Mucosa of descending colon (tissue), 3 donors: ENCODE data around the gene ZMIZ1. TPM values are rescaled to one million over a fixed set of nuclear protein-coding genes. Genes with fewer than 3 reads are reported as not detected.

Experiments used
- ATAC-seq: fragments of 200-7000 bp; cut with Tn5 transposase; one replicate; pipeline ENCODE4 v1.9.1; 2020; ENCODE audit warnings: mild to moderate bottlenecking, moderate library complexity
- DNase-seq, 3 donors: peaks; one replicate each; pipeline ENCODE4 v3.0.0-alpha.2; 2020
- H3K36me3 ChIP-seq: fragments of 200-600 bp; one replicate; pipeline ENCODE4 v1.8.0; 2021; ENCODE audit warnings: low read depth, mild to moderate bottlenecking
- H3K4me1 ChIP-seq: fragments of 200-600 bp; one replicate; pipeline ENCODE4 v1.8.0; 2021; ENCODE audit warnings: low read depth, mild to moderate bottlenecking
- H3K4me3 ChIP-seq: fragments of 200-600 bp; one replicate; pipeline ENCODE4 v1.8.0; 2021; ENCODE audit warnings: mild to moderate bottlenecking
- H3K9me3 ChIP-seq: fragments of 200-600 bp; one replicate; pipeline ENCODE4 v1.8.0; 2021; ENCODE audit warnings: mild to moderate bottlenecking
- CTCF ChIP-seq: fragments of 200-600 bp; IDR thresholded peaks from one replicate; pipeline ENCODE4 v1.8.0; 2022; ENCODE audit warnings: antibody characterized with exemption, mild to moderate bottlenecking
- intact Hi-C, 2 donors: fragments of 100-400 bp; cut with DNase I in 1 of 2; cut with micrococcal nuclease in 1 of 2; formaldehyde crosslinking; loops; one replicate each; pipeline versions ENCODE4 v1.11.0 to v1.11.1; 2022; cut with DNase I, micrococcal nuclease
- total RNA-seq, 3 donors: library from RNA; stranded (reverse); fragmentation: NEBNext Ultra II Directional in 2 of 3; extraction: Animal tissue kit (Norgen Biotek cat#: 25700) in 2 of 3; gene quantifications; one replicate each; pipeline versions ENCODE4 v1.2.1 to v1.2.4, GENCODE V29; 2021 to 2023
- donor health status: DM: no; HTN: no; CAD: no; lungs with moderate emphysema.
- donor health status: DM: no; HTN: no; CAD: no.
- donor health status: DM: no; HTN: yes; CAD: no.

Gene ZMIZ1
- total RNA-seq, 3 donors from 2014 or later: 61.4 to 103 (median 89.1) TPM

GRCh38 chr10:79349072-79349491, 280.3 kb downstream of the ZMIZ1 start:
- Histone ChIP-seq H3K4me3 (no peak overlapping the region), H3K9me3 (no peaks in the 10 kb centered on the region), H3K4me1 (peaks cover 15% of the 10 kb centered on the region), H3K36me3 (peaks cover 17% of the 10 kb centered on the region)
- no peak for TF ChIP-seq CTCF
- DNase-seq: no peak
- ATAC-seq: no peak
- intact Hi-C loops: no loop called here

- DNase-seq: no peak
- ATAC-seq: no peak
Observed at GRCh38 chr10:79349766-79350406, 281.1 kb downstream of the ZMIZ1 start.

GRCh38 chr10:79350407-79351154, 281.8 kb downstream of the ZMIZ1 start:
- no peak for DNase-seq
- no peaks in the 10 kb centered on the region for H3K9me3 ChIP-seq
- H3K4me3 ChIP-seq: no peak overlapping the region
- intact Hi-C loops: no loop called here
- peaks cover 19% of the 10 kb centered on the region for H3K36me3 ChIP-seq
- no peak for ATAC-seq
- peaks cover 15% of the 10 kb centered on the region for H3K4me1 ChIP-seq
- no peak for TF ChIP-seq CTCF

More at GRCh38 chr10:79349766-79350406, 281.1 kb downstream of the ZMIZ1 start:
- TF ChIP-seq CTCF: no peak
- intact Hi-C loops: no loop called here
- H3K9me3 ChIP-seq: no peaks in the 10 kb centered on the region
- H3K4me1 ChIP-seq: peaks cover 15% of the 10 kb centered on the region
- H3K36me3 ChIP-seq: peaks cover 19% of the 10 kb centered on the region
- H3K4me3 ChIP-seq: no peak overlapping the region

GRCh38 chr10:79351332-79351731, 282.6 kb downstream of the ZMIZ1 start:
- peaks cover 19% of the 10 kb centered on the region for H3K36me3 ChIP-seq
- peaks cover 15% of the 10 kb centered on the region for H3K4me1 ChIP-seq
- intact Hi-C loops: no loop called here
- no peak for TF ChIP-seq CTCF
- no peaks in the 10 kb centered on the region for H3K9me3 ChIP-seq
- DNase-seq: no peak
- H3K4me3 ChIP-seq: no peak overlapping the region
- no peak for ATAC-seq

GRCh38 chr10:79352035-79352877, 283.5 kb downstream of the ZMIZ1 start:
- TF ChIP-seq CTCF: no peak
- intact Hi-C loops: no loop called here
- Histone ChIP-seq H3K9me3 (no peaks in the 10 kb centered on the region), H3K4me1 (peaks cover 15% of the 10 kb centered on the region), H3K4me3 (no peak overlapping the region), H3K36me3 (peaks cover 19% of the 10 kb centered on the region)
- ATAC-seq: no peak
- DNase-seq: no peak
